ENCODE results near the gene TP53TG3C.
"Not testable (repeated sequence)": the region's sequence is repeated elsewhere in the genome, so short reads cannot be mapped to it uniquely, and the experiment has no call there.

The TP53TG3C gene, protein sequence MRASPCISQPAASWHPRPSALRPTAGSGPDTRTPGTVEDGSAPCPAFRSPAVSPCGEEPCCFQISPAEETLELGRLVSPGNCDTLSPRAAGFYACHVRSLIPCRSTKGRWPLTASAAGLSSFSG

DNA sequence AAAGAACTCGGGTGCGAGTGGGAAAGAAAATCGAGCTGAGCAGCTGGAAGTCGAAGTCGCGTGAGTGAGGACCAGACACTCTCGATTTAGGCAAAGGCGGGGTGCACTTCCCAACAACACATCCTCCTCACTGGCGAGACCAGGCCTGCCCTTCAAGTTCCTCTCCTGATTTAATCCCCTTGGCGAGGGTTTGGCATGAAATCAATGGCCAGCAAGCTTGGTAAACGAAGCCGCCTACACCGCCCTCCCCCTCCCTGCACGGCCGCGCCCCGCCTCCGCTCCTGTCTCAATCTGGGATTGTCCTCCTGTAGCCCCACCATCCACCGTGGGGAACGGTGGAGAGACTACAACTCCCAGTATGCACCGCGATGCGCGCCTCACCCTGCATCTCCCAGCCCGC, at the start of gene TP53TG3C:
Gene TP53TG3C, plus strand, starts transcription at position 301 of the 400 bp plus-strand sequence. Its CDS starts 68 bp downstream, at position 369.
- DNase-seq, result not testable (repeated sequence)

Data from activated CD8-positive, alpha-beta memory T cell treated with anti-CD3 and anti-CD28 coated beads for 24 hours (primary cell).